ENCODE measurements around the gene PLXDC2. TPM values are rescaled to one million over a fixed set of nuclear protein-coding genes. Genes with fewer than 3 reads are reported as not detected.

The PLXDC2 gene
- total and polyA plus RNA-seq, 2 experiments from 2014 or later: 13.5 to 19.4 TPM

- no peak for TF ChIP-seq ZNF331 (CRISPR knock-in tag; IDR thresholded peaks at IDR 0.05; ENCODE audit: low read depth)
- no peak for TF ChIP-seq EZH2 (IDR thresholded peaks at IDR 0.05; ENCODE audit: low read depth, unreplicated experiment)
- TF ChIP-seq CTCF (conservative IDR thresholded peaks at IDR 0.05; ENCODE audit: low read depth in 2 of 2): no peak
Observed at GRCh38 chr10:20254497-20254896, 438.3 kb downstream of the PLXDC2 start.

GRCh38 chr10:20256969-20257368, 440.7 kb downstream of the PLXDC2 start:
- no peak overlapping the region for H3K4me3 Mint-ChIP-seq
- Histone ChIP-seq H3F3A (replicated peaks; ENCODE audit: low read depth) (no peaks in the 10 kb centered on the region), H3K36me3 (ENCODE audit: insufficient read depth) (no peaks in the 10 kb centered on the region), H3K4me3 (no peak overlapping the region), H3K27me3 (ENCODE audit: insufficient read depth) (no peaks in the 10 kb centered on the region), H3K9me2 (ENCODE audit: insufficient read depth) (no peaks in the 10 kb centered on the region), H3K79me2 (replicated peaks; ENCODE audit: insufficient read depth) (no peaks in the 10 kb centered on the region), H4K20me1 (replicated peaks; ENCODE audit: insufficient read depth) (no peaks in the 10 kb centered on the region), H3K4me2 (peak overlapping the region; percentile 20), H3K27ac (ENCODE audit: low read depth) (peak overlapping the region; percentile 23), H3K4me1 (ENCODE audit: insufficient read depth) (peaks cover 16% of the 10 kb centered on the region), H2AFZ (no peak overlapping the region)
- peak overlapping the region; percentile 51 for H3K27ac Mint-ChIP-seq
- peaks cover 16% of the 10 kb centered on the region for H3K9me3 Mint-ChIP-seq
- peaks cover 2% of the 10 kb centered on the region for H3K27me3 Mint-ChIP-seq (ENCODE audit: insufficient read depth, low read depth, poor library complexity)
- peaks cover 36% of the 10 kb centered on the region for H3K36me3 Mint-ChIP-seq (ENCODE audit: low read depth)
- ATAC-seq (peak; percentile 73), DNase-seq (ENCODE audit: low spot score) (peak; percentile 30)
- peaks cover 30% of the 10 kb centered on the region for H3K4me1 Mint-ChIP-seq
- no peak for TF ChIP-seq CTCF (conservative IDR thresholded peaks at IDR 0.05; ENCODE audit: low read depth in 2 of 2)
- TF ChIP-seq POLR2AphosphoS5 (IDR thresholded peaks at IDR 0.05; ENCODE audit: low read depth): no peak
- TF ChIP-seq NANOG (IDR thresholded peaks at IDR 0.05; ENCODE audit: borderline replicate concordance): no peak
- no peak for TF ChIP-seq ZNF462 (CRISPR knock-in tag; IDR thresholded peaks at IDR 0.05)
- no peak for TF ChIP-seq ETS1 (IDR thresholded peaks at IDR 0.05)
- no peak for TF ChIP-seq EZH2 (IDR thresholded peaks at IDR 0.05; ENCODE audit: low read depth, unreplicated experiment)
- TF ChIP-seq EZH2phosphoT487 (IDR thresholded peaks at IDR 0.05; ENCODE audit: unreplicated experiment): no peak
- no peak for TF ChIP-seq JUNB (IDR thresholded peaks at IDR 0.05; ENCODE audit: unreplicated experiment)

More at GRCh38 chr10:20254497-20254896, 438.3 kb downstream of the PLXDC2 start:
- H3K79me2 ChIP-seq (replicated peaks; ENCODE audit: insufficient read depth): no peaks in the 10 kb centered on the region
- no peaks in the 10 kb centered on the region for H3K9me2 ChIP-seq (ENCODE audit: insufficient read depth)
- DNase-seq (ENCODE audit: low spot score) (no peak), ATAC-seq (no peak)
- no peak overlapping the region for H3K27ac ChIP-seq (ENCODE audit: low read depth)
- Mint-ChIP-seq H3K4me1 (peaks cover 28% of the 10 kb centered on the region), H3K27ac (no peak overlapping the region), H3K36me3 (ENCODE audit: low read depth) (peaks cover 24% of the 10 kb centered on the region; the same call in 2 of the 3 replicates), H3K4me3 (no peak overlapping the region), H3K9me3 (no peaks in the 10 kb centered on the region), H3K27me3 (ENCODE audit: insufficient read depth, low read depth, poor library complexity) (peaks cover 2% of the 10 kb centered on the region)
- H3K4me1 ChIP-seq (ENCODE audit: insufficient read depth): peaks cover 16% of the 10 kb centered on the region
- no peaks in the 10 kb centered on the region for H4K20me1 ChIP-seq (replicated peaks; ENCODE audit: insufficient read depth)
- H3F3A ChIP-seq (replicated peaks; ENCODE audit: low read depth): no peaks in the 10 kb centered on the region
- H3K36me3 ChIP-seq (ENCODE audit: insufficient read depth): no peaks in the 10 kb centered on the region
- H3K4me2 ChIP-seq: no peak overlapping the region
- no peak overlapping the region for H3K4me3 ChIP-seq
- H2AFZ ChIP-seq: no peak overlapping the region
- no peaks in the 10 kb centered on the region for H3K27me3 ChIP-seq (ENCODE audit: insufficient read depth)
